Colonic mucosa (tissue), 4 donors: ENCODE results near the gene MED16. TPM values are rescaled to one million over a fixed set of nuclear protein-coding genes. Genes with fewer than 3 reads are reported as not detected.
"Not testable (repeated sequence)": the region's sequence is repeated elsewhere in the genome, so short reads cannot be mapped to it uniquely, and the experiment has no call there.

Experiments
- DNase-seq: peaks from one replicate; pipeline ENCODE4 v3.0.0-alpha.2; 2020
- H3K27ac ChIP-seq: fragments of 200-600 bp; one replicate; pipeline ENCODE4 v1.8.0; 2021
- H3K27me3 ChIP-seq: fragments of 200-600 bp; one replicate; pipeline ENCODE4 v1.8.0; 2021
- H3K36me3 ChIP-seq: fragments of 200-600 bp; one replicate; pipeline ENCODE4 v1.8.0; 2021
- H3K4me1 ChIP-seq: fragments of 200-600 bp; one replicate; pipeline ENCODE4 v1.8.0; 2021; ENCODE audit warnings: mild to moderate bottlenecking
- H3K4me3 ChIP-seq: fragments of 200-600 bp; one replicate; pipeline ENCODE4 v1.8.0; 2021
- H3K9ac ChIP-seq, 2 donors: one replicate each; pipeline ENCODE4 v1.7.0; 2013; ENCODE audit warnings: control low read depth in 2 of 2, low read depth in 2 of 2, low read length in 2 of 2
- H3K9me3 ChIP-seq: fragments of 200-600 bp; one replicate; pipeline ENCODE4 v1.8.0; 2021
- CTCF ChIP-seq: fragments of 200-600 bp; IDR thresholded peaks from one replicate; pipeline ENCODE4 v1.8.0; 2022; ENCODE audit warnings: antibody characterized with exemption, mild to moderate bottlenecking
- intact Hi-C: fragments of 100-400 bp; cut with DNase I; formaldehyde crosslinking; loops from one replicate; pipeline ENCODE4 v1.14.1; 2022
- total RNA-seq, 2 donors: library from RNA; stranded (reverse); fragmentation: NEBNext Ultra II Directional in 1 of 2; extraction: Animal tissue kit (Norgen Biotek cat#: 25700) in 1 of 2; gene quantifications; one replicate each; pipeline ENCODE4 v1.2.1, GENCODE V29; 2021
- donor health status: healthy.
- donor health status: DM: no; HTN: no; CAD: no.
- donor health status: DM: no; HTN: no; CAD: no.

Gene MED16
- total RNA-seq, 2 donors from 2014 or later, result 73.3 to 83.2 TPM

DNA sequence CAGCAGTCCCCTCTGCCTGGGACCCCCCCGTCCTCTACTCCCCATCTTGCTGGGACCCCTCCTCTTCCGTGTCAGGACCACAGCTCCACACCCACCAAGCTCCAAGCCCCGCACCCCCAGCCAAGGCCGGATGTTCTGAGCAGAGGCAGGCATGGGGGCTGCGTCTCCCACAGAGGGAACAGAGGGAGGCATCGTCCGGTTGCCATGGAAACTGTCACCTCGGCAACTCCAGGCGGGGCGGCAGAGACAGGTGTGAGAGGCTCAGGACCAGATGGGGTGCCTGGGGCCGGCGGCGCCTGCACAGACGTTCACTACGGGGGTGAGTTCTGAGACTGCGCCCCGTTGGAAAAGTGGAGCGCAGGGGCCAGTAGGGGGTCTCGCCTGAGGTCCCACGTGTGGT, 5.7 kb upstream of the MED16 start:
- Histone ChIP-seq H3K27me3 (no peaks in the 10 kb centered on the region), H3K36me3 (no peaks in the 10 kb centered on the region), H3K4me3 (no peak overlapping the region), H3K27ac (no peak overlapping the region), H3K9ac (no peak overlapping the region), H3K9me3 (no peaks in the 10 kb centered on the region), H3K4me1 (no peaks in the 10 kb centered on the region)
- intact Hi-C loops, result no loop called here
- no peak for TF ChIP-seq CTCF
- DNase-seq, result no peak

- Histone ChIP-seq H3K4me1 (no peaks in the 10 kb centered on the region), H3K27ac (no peak overlapping the region), H3K9me3 (no peaks in the 10 kb centered on the region), H3K9ac (no peak overlapping the region), H3K27me3 (no peaks in the 10 kb centered on the region), H3K4me3 (no peak overlapping the region), H3K36me3 (no peaks in the 10 kb centered on the region)
- no peak for DNase-seq
- TF ChIP-seq CTCF, result no peak
- intact Hi-C loops, result no loop called here
These were observed 4.6 kb upstream of the MED16 start for GRCh38 chr19:897442-898039.

GRCh38 chr19:896999-897398, 4.0 kb upstream of the MED16 start:
- no peak for DNase-seq
- H3K4me3 ChIP-seq, result no peak overlapping the region
- H3K9me3 ChIP-seq, result no peaks in the 10 kb centered on the region
- no peaks in the 10 kb centered on the region for H3K4me1 ChIP-seq
- H3K36me3 ChIP-seq, result no peaks in the 10 kb centered on the region
- H3K27me3 ChIP-seq, result no peaks in the 10 kb centered on the region
- intact Hi-C loops, result no loop called here
- TF ChIP-seq CTCF, result no peak
- no peak overlapping the region for H3K27ac ChIP-seq
- no peak overlapping the region for H3K9ac ChIP-seq

DNA sequence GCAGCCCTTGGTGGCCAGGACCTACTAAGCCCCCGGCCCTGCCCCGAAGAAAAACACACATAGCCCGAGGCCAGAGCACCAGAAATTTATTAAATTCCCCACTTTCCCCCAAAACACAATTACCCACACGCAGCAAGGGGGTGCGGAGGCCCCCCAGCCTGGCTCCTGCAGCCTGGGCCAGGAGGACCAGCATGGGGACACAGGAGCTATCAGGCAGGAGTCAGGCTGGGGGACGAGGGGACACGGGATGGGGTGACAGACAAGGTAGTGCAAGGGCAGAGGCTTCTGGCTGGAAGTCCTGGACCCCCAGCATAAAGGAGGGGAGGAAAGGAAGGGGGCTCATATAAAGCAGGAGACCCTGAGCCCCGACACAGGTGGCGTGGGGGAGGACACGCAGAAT, 3.4 kb upstream of the MED16 start:
- Histone ChIP-seq H3K4me1 (no peaks in the 10 kb centered on the region), H3K27me3 (no peaks in the 10 kb centered on the region), H3K9ac (no peak overlapping the region), H3K4me3 (no peak overlapping the region), H3K27ac (no peak overlapping the region), H3K36me3 (no peaks in the 10 kb centered on the region), H3K9me3 (no peaks in the 10 kb centered on the region)
- TF ChIP-seq CTCF, result no peak
- intact Hi-C loops, result no loop called here
- no peak for DNase-seq

DNA sequence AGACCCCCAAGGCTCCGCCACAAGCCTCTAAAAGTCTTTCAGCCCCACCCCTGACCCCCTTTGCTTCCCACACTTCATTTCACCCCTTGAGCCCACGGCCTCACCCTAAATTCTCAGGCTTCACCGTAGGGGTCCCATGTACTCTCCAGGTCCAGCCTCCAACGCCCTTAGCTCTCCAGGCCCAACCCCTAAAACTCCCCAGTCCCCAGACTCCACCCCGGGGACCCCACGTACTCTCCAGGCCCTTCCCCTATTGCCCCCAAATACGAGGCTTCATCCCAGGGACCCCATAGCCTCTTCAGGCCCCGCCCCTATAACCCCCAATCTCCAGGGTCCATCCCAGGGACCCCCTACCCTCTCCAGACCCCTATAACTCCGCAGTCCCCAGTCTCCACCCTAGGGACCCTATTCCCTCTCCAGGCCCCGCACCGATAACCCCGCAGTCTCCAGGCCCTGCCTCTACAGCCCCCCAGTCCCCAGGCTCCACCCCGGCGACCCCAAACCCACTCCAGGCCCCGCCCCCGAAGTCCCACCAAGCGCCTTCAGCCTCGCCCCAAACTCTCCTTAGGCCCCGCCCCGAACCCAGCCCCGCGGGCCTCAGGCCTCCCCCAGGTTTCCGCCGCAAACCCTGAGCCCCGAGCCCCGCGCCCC, 619 bp downstream of the MED16 start:
- Histone ChIP-seq H3K9ac (peak overlapping the region; percentile 70 to 88), H3K27me3 (no peaks in the 10 kb centered on the region), H3K4me1 (peaks cover 5% of the 10 kb centered on the region), H3K4me3 (peak overlapping the region; percentile 82), H3K9me3 (no peaks in the 10 kb centered on the region), H3K27ac (peak overlapping the region; percentile 91), H3K36me3 (peaks cover 4% of the 10 kb centered on the region)
- DNase-seq, result no peak
- intact Hi-C loops, result no loop called here
- TF ChIP-seq CTCF, result no peak

DNA sequence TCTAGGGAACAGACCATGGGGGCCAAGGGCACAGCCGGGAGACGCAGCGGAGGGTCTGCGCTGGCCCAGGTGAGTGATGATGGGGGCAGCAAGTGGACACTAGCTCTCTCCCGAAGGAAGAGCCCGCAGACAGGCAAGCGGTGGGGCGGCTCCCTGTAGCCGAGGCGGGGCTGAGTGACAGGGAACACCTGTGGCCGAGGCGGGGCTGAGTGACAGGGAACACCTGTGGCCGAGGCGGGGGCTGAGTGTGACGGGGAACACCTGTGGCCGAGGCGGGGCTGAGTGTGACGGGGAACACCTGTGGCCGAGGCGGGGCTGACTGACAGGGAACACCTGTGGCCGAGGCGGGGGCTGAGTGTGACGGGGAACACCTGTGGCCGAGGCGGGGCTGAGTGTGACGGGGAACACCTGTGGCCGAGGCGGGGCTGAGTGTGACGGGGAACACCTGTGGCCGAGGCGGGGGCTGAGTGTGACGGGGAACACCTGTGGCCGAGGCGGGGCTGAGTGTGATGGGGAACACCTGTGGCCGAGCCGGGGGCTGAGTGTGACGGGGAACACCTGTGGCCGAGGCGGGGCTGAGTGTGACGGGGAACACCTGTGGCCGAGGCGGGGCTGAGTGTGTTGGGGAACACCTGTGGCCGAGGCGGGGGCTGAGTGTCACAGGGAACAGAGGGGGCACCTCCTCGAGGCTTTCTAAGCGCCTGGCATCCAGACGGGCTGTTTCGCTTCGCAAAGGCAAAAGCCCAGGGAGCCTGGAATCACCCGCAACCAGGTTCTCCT, 1.4 kb downstream of the MED16 start:
- H3K9me3 ChIP-seq, intact Hi-C loops, H3K4me1 ChIP-seq, H3K27me3 ChIP-seq, H3K36me3 ChIP-seq: not testable (repeated sequence)
- Histone ChIP-seq H3K9ac (peak overlapping the region; percentile 70 to 88), H3K4me3 (peak overlapping the region; percentile 82), H3K27ac (peak overlapping the region; percentile 91)
- DNase-seq, result peak; percentile 78
